Activated naive CD4-positive, alpha-beta T cell treated with anti-CD3 and anti-CD28 coated beads, Interleukin-2, amount 10 ng/mL, durations not matched to agents 7 days and 5 days (primary cell): ENCODE results near the gene TMEM98.
"Not testable (repeated sequence)": the region's sequence is repeated elsewhere in the genome, so short reads cannot be mapped to it uniquely, and the experiment has no call there.

Experiments used
- CTCF ChIA-PET: fragments of 350-600 bp; sonication (Branson Sonifier 250); formaldehyde crosslinking; loops from one replicate; lab custom pipeline; 2021; ENCODE audit warnings: antibody characterized with exemption; lab: Charles Lee
- DNase-seq: peaks from one replicate; pipeline ENCODE4 v3.0.0-alpha.2; 2020
- H3K27ac Mint-ChIP-seq: one replicate; pipeline ENCODE4 v1.8.0; 2021; ENCODE audit warnings: mild to moderate bottlenecking, moderate library complexity, mixed read lengths
- H3K27me3 Mint-ChIP-seq: one replicate; pipeline ENCODE4 v1.8.0; 2021; ENCODE audit warnings: mild to moderate bottlenecking, mixed read lengths
- H3K36me3 Mint-ChIP-seq: one replicate; pipeline ENCODE4 v1.8.0; 2021; ENCODE audit warnings: mixed read lengths
- H3K4me1 Mint-ChIP-seq: one replicate; pipeline ENCODE4 v1.8.0; 2021; ENCODE audit warnings: mixed read lengths
- H3K4me3 Mint-ChIP-seq: one replicate; pipeline ENCODE4 v1.8.0; 2021; ENCODE audit warnings: mild to moderate bottlenecking, moderate library complexity, mixed read lengths
- H3K9me3 Mint-ChIP-seq: one replicate; pipeline ENCODE4 v1.8.0; 2021; ENCODE audit warnings: mixed read lengths

TMEM98 gene

GRCh38 chr17:32987868-32988267 is 59.9 kb downstream of the TMEM98 start:
- H3K27ac Mint-ChIP-seq, H3K4me3 Mint-ChIP-seq, CTCF ChIA-PET, H3K36me3 Mint-ChIP-seq, H3K9me3 Mint-ChIP-seq, DNase-seq, H3K4me1 Mint-ChIP-seq, H3K27me3 Mint-ChIP-seq: not testable (repeated sequence)

GRCh38 chr17:32988481-32989101 is 60.6 kb downstream of the TMEM98 start:
- peaks cover 7% of the 10 kb centered on the region for H3K9me3 Mint-ChIP-seq
- no peaks in the 10 kb centered on the region for H3K36me3 Mint-ChIP-seq
- H3K27me3 Mint-ChIP-seq, result peaks cover 1% of the 10 kb centered on the region
- H3K27ac Mint-ChIP-seq, result no peak overlapping the region
- CTCF ChIA-PET, result interaction anchor here (2.1 kb wide), 1 partner anchor 10 kb away, joined by 9 read pairs; no protein-coding TSS in a partner anchor
- no peak for DNase-seq
- no peak overlapping the region for H3K4me3 Mint-ChIP-seq
- no peaks in the 10 kb centered on the region for H3K4me1 Mint-ChIP-seq

GRCh38 chr17:32992321-32993033 is 64.5 kb downstream of the TMEM98 start:
- no peaks in the 10 kb centered on the region for H3K4me1 Mint-ChIP-seq

GRCh38 chr17:32993977-32994376 is 66.0 kb downstream of the TMEM98 start:
- Mint-ChIP-seq H3K27ac (no peak overlapping the region), H3K4me1 (peaks cover 2% of the 10 kb centered on the region), H3K4me3 (no peak overlapping the region), H3K9me3 (no peaks in the 10 kb centered on the region), H3K27me3 (peaks cover 13% of the 10 kb centered on the region), H3K36me3 (no peaks in the 10 kb centered on the region)
- CTCF ChIA-PET, result no interaction called here
- DNase-seq, result no peak

More at GRCh38 chr17:32992321-32993033, 64.5 kb downstream of the TMEM98 start:
- CTCF ChIA-PET, result no interaction called here
- Mint-ChIP-seq H3K9me3 (peaks cover 3% of the 10 kb centered on the region), H3K4me3 (no peak overlapping the region), H3K27me3 (peaks cover 2% of the 10 kb centered on the region), H3K27ac (no peak overlapping the region), H3K36me3 (no peaks in the 10 kb centered on the region)
- no peak for DNase-seq
